C4-2B (cell line): Measurements from ENCODE around the gene NHSL2.

Experiments used
- ZFX ChIP-seq: fragments of 450-650 bp; IDR thresholded peaks from 2 replicates; pipeline ENCODE4 v1.6.1; 2017
- TF ChIP-seq, protein P1 (sequence below): fragments of 450-650 bp; conservative IDR thresholded peaks from 2 replicates; pipeline ENCODE4 v1.5.1; 2017; ENCODE audit warnings: mild to moderate bottlenecking

DNA sequence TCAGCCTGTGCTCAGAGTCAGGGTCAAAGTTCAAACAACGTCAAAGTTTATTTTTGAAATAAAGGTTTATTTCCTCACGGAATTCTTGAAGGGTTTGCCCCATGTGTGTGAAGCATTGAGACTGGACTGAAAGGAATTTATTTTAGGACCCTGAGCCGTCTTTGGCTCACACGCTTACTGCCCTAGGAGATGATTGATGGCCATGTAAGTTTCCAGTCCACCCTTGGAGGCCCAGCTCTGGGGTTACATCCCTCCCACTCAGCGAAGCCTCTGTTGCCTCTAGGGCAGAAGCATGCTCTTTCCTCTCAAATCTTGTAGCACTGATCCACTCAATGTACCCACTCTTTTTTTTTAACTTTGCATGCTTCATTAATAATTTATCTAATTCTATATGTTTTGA, 4.5 kb upstream of the NHSL2 start:
- TF ChIP-seq, protein P1, sequence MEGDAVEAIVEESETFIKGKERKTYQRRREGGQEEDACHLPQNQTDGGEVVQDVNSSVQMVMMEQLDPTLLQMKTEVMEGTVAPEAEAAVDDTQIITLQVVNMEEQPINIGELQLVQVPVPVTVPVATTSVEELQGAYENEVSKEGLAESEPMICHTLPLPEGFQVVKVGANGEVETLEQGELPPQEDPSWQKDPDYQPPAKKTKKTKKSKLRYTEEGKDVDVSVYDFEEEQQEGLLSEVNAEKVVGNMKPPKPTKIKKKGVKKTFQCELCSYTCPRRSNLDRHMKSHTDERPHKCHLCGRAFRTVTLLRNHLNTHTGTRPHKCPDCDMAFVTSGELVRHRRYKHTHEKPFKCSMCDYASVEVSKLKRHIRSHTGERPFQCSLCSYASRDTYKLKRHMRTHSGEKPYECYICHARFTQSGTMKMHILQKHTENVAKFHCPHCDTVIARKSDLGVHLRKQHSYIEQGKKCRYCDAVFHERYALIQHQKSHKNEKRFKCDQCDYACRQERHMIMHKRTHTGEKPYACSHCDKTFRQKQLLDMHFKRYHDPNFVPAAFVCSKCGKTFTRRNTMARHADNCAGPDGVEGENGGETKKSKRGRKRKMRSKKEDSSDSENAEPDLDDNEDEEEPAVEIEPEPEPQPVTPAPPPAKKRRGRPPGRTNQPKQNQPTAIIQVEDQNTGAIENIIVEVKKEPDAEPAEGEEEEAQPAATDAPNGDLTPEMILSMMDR, result no peak
- no peak for TF ChIP-seq ZFX
